ENCODE data around the gene REEP2. TPM values are rescaled to one million over a fixed set of nuclear protein-coding genes. Genes with fewer than 3 reads are reported as not detected.

Gene REEP2
- total RNA-seq, 1 experiment from 2014 or later = 4.5 TPM

- Mint-ChIP-seq H3K4me3 (ENCODE audit: unreplicated experiment) (peak overlapping the region; percentile 73), H3K4me1 (ENCODE audit: low read depth, unreplicated experiment) (peaks cover 32% of the 10 kb centered on the region), H3K27ac (ENCODE audit: unreplicated experiment) (peak overlapping the region; percentile 96), H3K9me3 (ENCODE audit: unreplicated experiment) (no peaks in the 10 kb centered on the region), H3K27me3 (ENCODE audit: insufficient read depth, unreplicated experiment) (peaks cover 6% of the 10 kb centered on the region), H3K36me3 (ENCODE audit: insufficient read depth, unreplicated experiment) (peaks cover 76% of the 10 kb centered on the region)
- DNase-seq = peak; percentile 64 to 69
- ChIA-PET POLR2A (interaction anchor here (0.6 to 2.6 kb wide), 9 partner anchors 17 to 973 kb away, joined by 3 to 42 read pairs (median 6); partner anchors contain the start of genes DNAJC18, ETF1 and HSPA9), CTCF (interaction anchor here (0.6 to 2.2 kb wide), 3 partner anchors 17 to 37 kb away, joined by 3 to 8 read pairs (median 3); no protein-coding TSS in a partner anchor)
- intact Hi-C loops (cut with micrococcal nuclease; ENCODE audit: unreplicated experiment) = no loop called here
- TF ChIP-seq CTCF (IDR thresholded peaks at IDR 0.05; ENCODE audit: insufficient read depth in 1 of 2, low read depth in 1 of 2, low read length in 1 of 2, severe bottlenecking in 1 of 2, unreplicated experiment in 1 of 2) = no peak
- Histone ChIP-seq H3K4me1 (no peaks in the 10 kb centered on the region; the same call in none of the 2 replicates), H3K36me3 (ENCODE audit: control insufficient read depth, insufficient read depth, low read length) (peaks cover 9% of the 10 kb centered on the region), H3K27me3 (replicated peaks; ENCODE audit: control insufficient read depth, insufficient read depth, low read length) (no peaks in the 10 kb centered on the region), H3K9me3 (no peaks in the 10 kb centered on the region), H3K4me3 (ENCODE audit: low read depth, low read length) (peak overlapping the region; percentile 92)
- no TSS peak for BruUV-seq (replicated peaks)
Measured at GRCh38 chr5:138466125-138466899, 27.5 kb downstream of the REEP2 start.

GRCh38 chr5:138466900-138467710 lies 28.2 kb downstream of the REEP2 start:
- POLR2A ChIA-PET = interaction anchor here (0.9 to 2.6 kb wide), 3 partner anchors 18 to 76 kb away, joined by 3 to 42 read pairs (median 14); partner anchors contain the start of gene ETF1
- Histone ChIP-seq H3K27me3 (replicated peaks; ENCODE audit: control insufficient read depth, insufficient read depth, low read length) (no peaks in the 10 kb centered on the region), H3K36me3 (ENCODE audit: control insufficient read depth, insufficient read depth, low read length) (peaks cover 9% of the 10 kb centered on the region), H3K4me1 (peaks cover 4% of the 10 kb centered on the region), H3K9me3 (no peaks in the 10 kb centered on the region), H3K4me3 (ENCODE audit: low read depth, low read length) (peak overlapping the region; percentile 92)
- no peaks in the 10 kb centered on the region for H3K9me3 Mint-ChIP-seq (ENCODE audit: unreplicated experiment)
- TF ChIP-seq CTCF (IDR thresholded peaks at IDR 0.05; ENCODE audit: insufficient read depth in 1 of 2, low read depth in 1 of 2, low read length in 1 of 2, severe bottlenecking in 1 of 2, unreplicated experiment in 1 of 2) = no peak
- intact Hi-C loops (cut with micrococcal nuclease; ENCODE audit: unreplicated experiment) = no loop called here
- peak overlapping the region; percentile 96 for H3K27ac Mint-ChIP-seq (ENCODE audit: unreplicated experiment)
- peaks cover 6% of the 10 kb centered on the region for H3K27me3 Mint-ChIP-seq (ENCODE audit: insufficient read depth, unreplicated experiment)
- CTCF ChIA-PET = interaction anchor here (1.2 to 2.2 kb wide), 2 partner anchors 20 to 37 kb away, joined by 3 to 8 read pairs; no protein-coding TSS in a partner anchor
- peak; percentile 54 for DNase-seq
- BruUV-seq (replicated peaks) = no TSS peak
- H3K36me3 Mint-ChIP-seq (ENCODE audit: insufficient read depth, unreplicated experiment) = peaks cover 84% of the 10 kb centered on the region
- peak overlapping the region; percentile 73 for H3K4me3 Mint-ChIP-seq (ENCODE audit: unreplicated experiment)
- H3K4me1 Mint-ChIP-seq (ENCODE audit: low read depth, unreplicated experiment) = peaks cover 36% of the 10 kb centered on the region

- Histone ChIP-seq H3K9me3 (no peaks in the 10 kb centered on the region), H3K36me3 (ENCODE audit: control insufficient read depth, insufficient read depth, low read length) (peaks cover 9% of the 10 kb centered on the region), H3K27me3 (replicated peaks; ENCODE audit: control insufficient read depth, insufficient read depth, low read length) (no peaks in the 10 kb centered on the region), H3K4me3 (ENCODE audit: low read depth, low read length) (peak overlapping the region; percentile 92), H3K4me1 (peaks cover 9% of the 10 kb centered on the region)
- peak; percentile 52 to 56 for DNase-seq
- Mint-ChIP-seq H3K36me3 (ENCODE audit: insufficient read depth, unreplicated experiment) (peaks cover 91% of the 10 kb centered on the region), H3K27me3 (ENCODE audit: insufficient read depth, unreplicated experiment) (peaks cover 6% of the 10 kb centered on the region), H3K4me3 (ENCODE audit: unreplicated experiment) (peak overlapping the region; percentile 73), H3K4me1 (ENCODE audit: low read depth, unreplicated experiment) (peaks cover 42% of the 10 kb centered on the region), H3K9me3 (ENCODE audit: unreplicated experiment) (no peaks in the 10 kb centered on the region), H3K27ac (ENCODE audit: unreplicated experiment) (peak overlapping the region; percentile 96)
- BruUV-seq (replicated peaks) = TSS peak; percentile 33
- ChIA-PET CTCF (interaction anchor here (2.2 kb wide), 1 partner anchor 36 kb away, joined by 8 read pairs; no protein-coding TSS in a partner anchor), POLR2A (no interaction called here)
- intact Hi-C loops (cut with micrococcal nuclease; ENCODE audit: unreplicated experiment) = no loop called here
- no peak for TF ChIP-seq CTCF (IDR thresholded peaks at IDR 0.05; ENCODE audit: insufficient read depth in 1 of 2, low read depth in 1 of 2, low read length in 1 of 2, severe bottlenecking in 1 of 2, unreplicated experiment in 1 of 2)
Measured at GRCh38 chr5:138467711-138468132, 28.9 kb downstream of the REEP2 start.
